ENCODE data around the gene GJB2. TPM values are rescaled to one million over a fixed set of nuclear protein-coding genes. Genes with fewer than 3 reads are reported as not detected.

GJB2 gene
- total and polyA plus RNA-seq, 10 donors = 0.14 to 0.77 (median 0.23) TPM; not detected in 4

DNA sequence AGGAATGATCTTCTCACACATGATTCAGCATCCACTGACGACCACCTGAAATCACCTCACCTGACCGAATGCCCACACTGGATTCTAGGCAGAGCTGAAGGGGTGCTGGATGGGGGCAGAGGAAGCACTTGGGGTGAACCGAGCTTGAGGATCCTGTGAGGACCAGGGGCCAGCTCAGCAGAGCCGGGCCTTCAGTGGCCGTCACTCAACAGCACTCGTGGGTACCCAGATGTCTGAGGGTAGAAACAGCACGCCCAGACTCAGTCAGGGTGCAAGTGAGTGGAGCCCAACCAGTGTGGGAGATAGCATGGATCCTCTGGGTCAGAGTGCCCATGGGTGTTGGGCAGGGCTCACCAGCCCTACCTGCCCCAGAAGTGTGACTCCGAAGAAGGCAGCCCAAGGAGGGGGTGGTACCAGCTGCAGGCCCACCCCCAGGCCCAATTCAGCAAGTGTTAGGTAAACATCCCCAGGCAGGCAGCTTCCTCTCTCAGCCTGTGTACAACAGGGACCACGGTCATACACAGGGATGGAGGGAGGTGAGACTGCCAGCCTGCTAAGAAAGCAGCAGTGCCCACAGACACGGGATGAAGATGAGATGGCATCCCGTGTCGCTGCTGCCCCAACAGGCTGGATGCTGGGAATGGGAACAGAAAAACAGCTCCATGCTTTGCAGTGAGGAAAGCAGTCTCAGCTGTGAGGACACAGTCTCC lies 48.4 kb downstream of the GJB2 start:
- TF ChIP-seq POLR2AphosphoS5 (IDR thresholded peaks at IDR 0.05) = no peak
- TF ChIP-seq POLR2A (IDR thresholded peaks at IDR 0.05) = no peak
- TF ChIP-seq, protein P1, sequence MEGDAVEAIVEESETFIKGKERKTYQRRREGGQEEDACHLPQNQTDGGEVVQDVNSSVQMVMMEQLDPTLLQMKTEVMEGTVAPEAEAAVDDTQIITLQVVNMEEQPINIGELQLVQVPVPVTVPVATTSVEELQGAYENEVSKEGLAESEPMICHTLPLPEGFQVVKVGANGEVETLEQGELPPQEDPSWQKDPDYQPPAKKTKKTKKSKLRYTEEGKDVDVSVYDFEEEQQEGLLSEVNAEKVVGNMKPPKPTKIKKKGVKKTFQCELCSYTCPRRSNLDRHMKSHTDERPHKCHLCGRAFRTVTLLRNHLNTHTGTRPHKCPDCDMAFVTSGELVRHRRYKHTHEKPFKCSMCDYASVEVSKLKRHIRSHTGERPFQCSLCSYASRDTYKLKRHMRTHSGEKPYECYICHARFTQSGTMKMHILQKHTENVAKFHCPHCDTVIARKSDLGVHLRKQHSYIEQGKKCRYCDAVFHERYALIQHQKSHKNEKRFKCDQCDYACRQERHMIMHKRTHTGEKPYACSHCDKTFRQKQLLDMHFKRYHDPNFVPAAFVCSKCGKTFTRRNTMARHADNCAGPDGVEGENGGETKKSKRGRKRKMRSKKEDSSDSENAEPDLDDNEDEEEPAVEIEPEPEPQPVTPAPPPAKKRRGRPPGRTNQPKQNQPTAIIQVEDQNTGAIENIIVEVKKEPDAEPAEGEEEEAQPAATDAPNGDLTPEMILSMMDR (IDR thresholded peaks at IDR 0.05 in 8 of 11, conservative IDR thresholded peaks at IDR 0.05 in 3 of 11) = no peak
- no peak overlapping the region for H3K4me3 ChIP-seq
- H3K27ac ChIP-seq = no peak overlapping the region
- intact Hi-C loops (cut with DNase I; ENCODE audit: low total_unique reads) = no loop called here
- no peaks in the 10 kb centered on the region for H3K9me3 ChIP-seq
- no peak for DNase-seq
- WGBS, 5 donors = 83 to 91% (median 87%) methylated on average over 11 to 12 of the region's 12 CpGs
- H3K27me3 ChIP-seq (replicated peaks in 1 of 7) = peaks cover 0 to 89% (median 30%) of the 10 kb centered on the region in 7 donors
- no peaks in the 10 kb centered on the region for H3K36me3 ChIP-seq
- peaks cover 0 to 12% (median 4%) of the 10 kb centered on the region in 6 donors for H3K4me1 ChIP-seq

DNA sequence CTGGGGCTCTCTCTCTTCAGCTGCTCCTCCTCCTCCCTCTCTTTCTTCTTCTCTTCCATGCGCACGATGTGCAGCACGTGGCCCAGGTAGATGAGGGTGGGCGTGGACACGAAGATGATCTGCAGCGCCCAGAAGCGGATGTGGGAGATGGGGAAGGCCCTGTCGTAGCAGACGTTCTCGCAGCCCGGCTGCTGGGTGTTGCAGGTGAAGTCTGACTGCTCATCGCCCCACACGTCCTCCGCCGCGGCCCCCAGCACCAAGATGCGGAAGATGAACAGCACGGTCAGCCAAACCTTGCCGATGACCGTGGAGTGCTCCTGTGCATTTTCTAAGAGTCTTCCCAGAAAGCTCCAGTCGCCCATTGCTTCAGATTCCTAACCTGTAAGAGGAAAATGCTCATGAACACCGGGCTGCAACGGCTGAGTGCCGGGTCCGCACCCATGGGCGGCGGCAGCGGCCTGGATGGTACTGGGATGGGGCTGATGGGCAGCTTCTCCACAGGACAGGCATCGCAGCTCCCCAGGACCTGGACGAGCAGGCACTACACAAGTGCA lies 49.7 kb downstream of the GJB2 start:
- intact Hi-C loops (cut with DNase I; ENCODE audit: low total_unique reads) = no loop called here
- Histone ChIP-seq H3K4me3 (no peak overlapping the region), H3K4me1 (peaks cover 0 to 12% (median 4%) of the 10 kb centered on the region in 6 donors), H3K36me3 (no peaks in the 10 kb centered on the region), H3K27me3 (replicated peaks in 1 of 7) (peaks cover 0 to 92% (median 30%) of the 10 kb centered on the region in 7 donors), H3K27ac (no peak overlapping the region), H3K9me3 (no peaks in the 10 kb centered on the region)
- TF ChIP-seq, protein P1 (IDR thresholded peaks at IDR 0.05 in 8 of 11, conservative IDR thresholded peaks at IDR 0.05 in 3 of 11) = no peak
- TF ChIP-seq POLR2A (IDR thresholded peaks at IDR 0.05) = no peak
- no peak for TF ChIP-seq POLR2AphosphoS5 (IDR thresholded peaks at IDR 0.05)
- 84 to 91% (median 87%) methylated on average over 29 to 30 of the region's 30 CpGs for WGBS, 5 donors
- DNase-seq = no peak

DNA sequence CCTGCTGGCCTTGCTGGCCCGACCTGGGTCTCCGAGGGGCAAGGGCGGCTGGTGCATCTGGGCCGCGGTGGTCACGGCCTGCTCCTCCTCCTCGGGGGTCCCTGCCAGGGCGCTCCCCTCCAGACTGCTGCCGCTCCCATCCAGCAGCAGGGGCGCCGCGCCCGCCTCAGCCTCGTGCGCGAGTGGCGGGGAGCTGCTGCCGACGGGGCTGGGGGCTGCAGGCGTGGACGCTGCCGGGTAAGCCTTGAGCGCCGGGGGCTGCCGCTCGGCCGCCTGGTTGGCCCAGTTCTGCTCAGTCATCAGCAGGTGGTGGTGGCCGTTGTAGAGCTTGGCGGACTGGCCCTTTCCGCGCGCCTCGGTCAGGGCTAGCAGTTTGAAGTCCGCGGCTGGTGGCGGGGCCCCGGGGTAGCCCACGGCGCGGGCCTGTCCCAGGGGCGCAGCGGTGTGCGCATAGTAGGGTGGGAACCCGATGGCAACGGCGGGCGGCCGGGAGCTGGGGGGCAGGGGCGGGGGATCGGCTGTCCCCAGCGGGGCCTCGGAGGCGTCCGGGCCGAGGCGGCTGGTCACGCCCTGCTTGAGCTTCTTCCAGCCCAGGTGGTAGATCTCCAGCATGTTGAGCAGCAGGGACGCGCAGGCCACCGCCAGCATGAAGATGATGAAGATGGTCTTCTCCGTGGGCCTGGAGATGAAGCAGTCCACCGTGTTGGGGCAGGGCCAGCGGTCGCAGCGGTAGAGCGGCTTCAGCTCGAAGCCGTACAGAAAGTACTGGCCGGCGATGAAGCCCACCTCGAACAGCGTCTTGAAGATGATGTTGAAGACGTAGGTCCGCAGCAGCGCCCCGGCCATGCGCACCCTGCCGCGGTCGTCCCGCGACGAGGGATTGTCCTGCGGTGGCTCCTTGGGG lies 50.5 kb downstream of the GJB2 start:
- H3K4me1 ChIP-seq = peaks cover 0 to 12% (median 4%) of the 10 kb centered on the region in 6 donors
- TF ChIP-seq, protein P1 (IDR thresholded peaks at IDR 0.05 in 8 of 11, conservative IDR thresholded peaks at IDR 0.05 in 3 of 11) = no peak
- TF ChIP-seq POLR2AphosphoS5 (IDR thresholded peaks at IDR 0.05) = no peak
- no peak for TF ChIP-seq POLR2A (IDR thresholded peaks at IDR 0.05)
- H3K4me3 ChIP-seq = peak overlapping the region in 2 of 8 donors; percentile 4 to 9
- H3K9me3 ChIP-seq = no peaks in the 10 kb centered on the region
- no peak overlapping the region for H3K27ac ChIP-seq
- 27 to 51% (median 33%) methylated on average over 49 to 84 of the region's 84 CpGs for WGBS, 5 donors
- intact Hi-C loops (cut with DNase I; ENCODE audit: low total_unique reads) = no loop called here
- DNase-seq = no peak
- H3K36me3 ChIP-seq = no peaks in the 10 kb centered on the region
- peaks cover 0 to 94% (median 30%) of the 10 kb centered on the region in 7 donors for H3K27me3 ChIP-seq (replicated peaks in 1 of 7)
